Panc1 (cell line): Measurements from ENCODE around the gene SAMD4B.

ENCODE experiments used
- CTCF ChIP-seq: fragments of 450-650 bp; IDR thresholded peaks from 2 replicates; pipeline ENCODE4 v1.5.1; 2017; ENCODE audit warnings: mild to moderate bottlenecking
- TF ChIP-seq, protein P1 (sequence below), 2 experiments: IDR thresholded peaks; 2 replicates each; pipeline ENCODE4 v1.6.1; 2011 to 2012; ENCODE audit warnings: low read depth in 2 of 2, control low read depth in 1 of 2, low read length in 1 of 2, mild to moderate bottlenecking in 1 of 2, moderate library complexity in 1 of 2; ENCODE audit not compliant: insufficient read depth in 1 of 2

DNA sequence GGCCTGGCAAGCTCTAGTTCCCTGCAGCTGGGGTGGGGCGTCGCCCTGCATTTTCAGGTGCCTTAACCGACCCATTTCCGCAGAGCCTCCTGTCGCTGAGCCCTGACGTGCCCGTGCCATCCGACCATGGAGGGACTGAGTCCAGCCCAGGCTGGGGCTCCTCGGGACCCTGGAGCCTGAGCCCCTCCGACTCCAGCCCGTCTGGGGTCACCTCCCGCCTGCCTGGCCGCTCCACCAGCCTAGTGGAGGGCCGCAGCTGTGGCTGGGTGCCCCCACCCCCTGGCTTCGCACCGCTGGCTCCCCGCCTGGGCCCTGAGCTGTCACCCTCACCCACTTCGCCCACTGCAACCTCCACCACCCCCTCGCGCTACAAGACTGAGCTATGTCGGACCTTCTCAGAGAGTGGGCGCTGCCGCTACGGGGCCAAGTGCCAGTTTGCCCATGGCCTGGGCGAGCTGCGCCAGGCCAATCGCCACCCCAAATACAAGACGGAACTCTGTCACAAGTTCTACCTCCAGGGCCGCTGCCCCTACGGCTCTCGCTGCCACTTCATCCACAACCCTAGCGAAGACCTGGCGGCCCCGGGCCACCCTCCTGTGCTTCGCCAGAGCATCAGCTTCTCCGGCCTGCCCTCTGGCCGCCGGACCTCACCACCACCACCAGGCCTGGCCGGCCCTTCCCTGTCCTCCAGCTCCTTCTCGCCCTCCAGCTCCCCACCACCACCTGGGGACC is 65.6 kb downstream of the SAMD4B start:
- TF ChIP-seq, protein P1, sequence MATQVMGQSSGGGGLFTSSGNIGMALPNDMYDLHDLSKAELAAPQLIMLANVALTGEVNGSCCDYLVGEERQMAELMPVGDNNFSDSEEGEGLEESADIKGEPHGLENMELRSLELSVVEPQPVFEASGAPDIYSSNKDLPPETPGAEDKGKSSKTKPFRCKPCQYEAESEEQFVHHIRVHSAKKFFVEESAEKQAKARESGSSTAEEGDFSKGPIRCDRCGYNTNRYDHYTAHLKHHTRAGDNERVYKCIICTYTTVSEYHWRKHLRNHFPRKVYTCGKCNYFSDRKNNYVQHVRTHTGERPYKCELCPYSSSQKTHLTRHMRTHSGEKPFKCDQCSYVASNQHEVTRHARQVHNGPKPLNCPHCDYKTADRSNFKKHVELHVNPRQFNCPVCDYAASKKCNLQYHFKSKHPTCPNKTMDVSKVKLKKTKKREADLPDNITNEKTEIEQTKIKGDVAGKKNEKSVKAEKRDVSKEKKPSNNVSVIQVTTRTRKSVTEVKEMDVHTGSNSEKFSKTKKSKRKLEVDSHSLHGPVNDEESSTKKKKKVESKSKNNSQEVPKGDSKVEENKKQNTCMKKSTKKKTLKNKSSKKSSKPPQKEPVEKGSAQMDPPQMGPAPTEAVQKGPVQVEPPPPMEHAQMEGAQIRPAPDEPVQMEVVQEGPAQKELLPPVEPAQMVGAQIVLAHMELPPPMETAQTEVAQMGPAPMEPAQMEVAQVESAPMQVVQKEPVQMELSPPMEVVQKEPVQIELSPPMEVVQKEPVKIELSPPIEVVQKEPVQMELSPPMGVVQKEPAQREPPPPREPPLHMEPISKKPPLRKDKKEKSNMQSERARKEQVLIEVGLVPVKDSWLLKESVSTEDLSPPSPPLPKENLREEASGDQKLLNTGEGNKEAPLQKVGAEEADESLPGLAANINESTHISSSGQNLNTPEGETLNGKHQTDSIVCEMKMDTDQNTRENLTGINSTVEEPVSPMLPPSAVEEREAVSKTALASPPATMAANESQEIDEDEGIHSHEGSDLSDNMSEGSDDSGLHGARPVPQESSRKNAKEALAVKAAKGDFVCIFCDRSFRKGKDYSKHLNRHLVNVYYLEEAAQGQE (IDR thresholded peaks at IDR 0.05; ENCODE audit: insufficient read depth in 1 of 2, low read depth in 2 of 2, low read length in 1 of 2) = no peak
- TF ChIP-seq CTCF = no peak
